ENCODE results near the gene PCDHB10.
"Not testable (repeated sequence)": the region's sequence is repeated elsewhere in the genome, so short reads cannot be mapped to it uniquely, and the experiment has no call there.

PCDHB10 gene

GRCh38 chr5:141186897-141187512 lies 5.1 kb upstream of the PCDHB10 start, which contains the start of gene PCDHB9:
Gene PCDHB9, plus strand, starts transcription at chr5:141187161. Its CDS starts 158 bp downstream, at chr5:141187319.
- H3K36me3 ChIP-seq (ENCODE audit: control insufficient read depth in 2 of 2, insufficient read depth in 2 of 2, low read length in 2 of 2): no peaks in the 10 kb centered on the region
- peak within 1 kb of the TSS in 1 of 2 donors; percentile 45 for H3K4me3 ChIP-seq (ENCODE audit: low read length in 2 of 2)
- no peaks in the 10 kb centered on the region for H3K4me1 ChIP-seq (ENCODE audit: control insufficient read depth in 2 of 2, insufficient read depth in 2 of 2, low read length in 2 of 2)
- no peaks in the 10 kb centered on the region for H3K27me3 ChIP-seq (ENCODE audit: control insufficient read depth in 2 of 2, insufficient read depth in 2 of 2, low read length in 2 of 2)
- no peak within 1 kb of the TSS for H3K27ac ChIP-seq (ENCODE audit: low read depth in 2 of 2, low read length in 2 of 2)
- no peak within 1 kb of the TSS for H3K9ac ChIP-seq (ENCODE audit: low read depth in 1 of 2, low read length in 2 of 2)
- H3K9me3 ChIP-seq (ENCODE audit: control insufficient read depth in 2 of 2, low read length in 2 of 2): peaks cover 0 to 3% of the 10 kb centered on the region in 2 donors

GRCh38 chr5:141188682-141189081 lies 3.5 kb upstream of the PCDHB10 start:
- H3K27me3 ChIP-seq (ENCODE audit: control insufficient read depth in 2 of 2, insufficient read depth in 2 of 2, low read length in 2 of 2); H3K36me3 ChIP-seq (ENCODE audit: control insufficient read depth in 2 of 2, insufficient read depth in 2 of 2, low read length in 2 of 2); H3K27ac ChIP-seq (ENCODE audit: low read depth in 2 of 2, low read length in 2 of 2); H3K9me3 ChIP-seq (ENCODE audit: control insufficient read depth in 2 of 2, low read length in 2 of 2); H3K4me1 ChIP-seq (ENCODE audit: control insufficient read depth in 2 of 2, insufficient read depth in 2 of 2, low read length in 2 of 2); H3K4me3 ChIP-seq (ENCODE audit: low read length in 2 of 2); H3K9ac ChIP-seq (ENCODE audit: low read depth in 1 of 2, low read length in 2 of 2): not testable (repeated sequence)

GRCh38 chr5:141189131-141189530 lies 3.0 kb upstream of the PCDHB10 start:
- H3K27ac ChIP-seq (ENCODE audit: low read depth in 2 of 2, low read length in 2 of 2); H3K9ac ChIP-seq (ENCODE audit: low read depth in 1 of 2, low read length in 2 of 2); H3K27me3 ChIP-seq (ENCODE audit: control insufficient read depth in 2 of 2, insufficient read depth in 2 of 2, low read length in 2 of 2); H3K4me3 ChIP-seq (ENCODE audit: low read length in 2 of 2); H3K9me3 ChIP-seq (ENCODE audit: control insufficient read depth in 2 of 2, low read length in 2 of 2); H3K36me3 ChIP-seq (ENCODE audit: control insufficient read depth in 2 of 2, insufficient read depth in 2 of 2, low read length in 2 of 2); H3K4me1 ChIP-seq (ENCODE audit: control insufficient read depth in 2 of 2, insufficient read depth in 2 of 2, low read length in 2 of 2): not testable (repeated sequence)

DNA sequence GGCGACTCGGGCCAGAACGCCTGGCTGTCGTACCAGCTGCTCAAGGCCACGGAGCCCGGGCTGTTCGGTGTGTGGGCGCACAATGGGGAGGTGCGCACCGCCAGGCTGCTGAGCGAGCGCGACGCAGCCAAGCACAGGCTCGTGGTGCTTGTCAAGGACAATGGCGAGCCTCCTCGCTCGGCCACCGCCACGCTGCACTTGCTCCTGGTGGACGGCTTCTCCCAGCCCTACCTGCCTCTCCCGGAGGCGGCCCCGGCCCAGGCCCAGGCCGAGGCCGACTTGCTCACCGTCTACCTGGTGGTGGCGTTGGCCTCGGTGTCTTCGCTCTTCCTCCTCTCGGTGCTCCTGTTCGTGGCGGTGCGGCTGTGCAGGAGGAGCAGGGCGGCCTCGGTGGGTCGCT lies 2.2 kb downstream of the PCDHB10 start:
- H3K27me3 ChIP-seq (ENCODE audit: control insufficient read depth in 2 of 2, insufficient read depth in 2 of 2, low read length in 2 of 2): not testable (repeated sequence)

DNA sequence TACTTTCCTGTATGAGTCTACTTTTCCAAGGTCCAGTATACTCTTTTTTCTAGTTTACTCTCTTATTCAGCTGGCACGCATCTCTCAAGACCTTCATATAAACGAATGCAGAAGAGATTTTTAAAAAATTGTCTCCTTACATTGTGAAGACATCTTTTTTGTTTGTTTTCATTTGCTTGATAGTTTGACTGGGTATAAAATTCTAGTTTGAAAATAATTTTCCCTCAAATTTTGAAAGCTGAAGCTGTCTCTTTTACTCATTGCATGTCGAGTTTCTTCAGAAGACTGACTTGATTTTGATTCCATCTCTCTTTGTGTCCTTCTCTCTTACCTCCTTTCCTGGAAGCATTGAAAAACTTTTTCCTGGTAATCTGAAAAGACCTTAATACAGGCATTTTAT lies 4.2 kb downstream of the PCDHB10 start:
- Histone ChIP-seq H3K9me3 (ENCODE audit: control insufficient read depth in 2 of 2, low read length in 2 of 2) (peaks cover 6 to 9% of the 10 kb centered on the region in 2 donors), H3K4me3 (ENCODE audit: low read length in 2 of 2) (no peak overlapping the region), H3K36me3 (ENCODE audit: control insufficient read depth in 2 of 2, insufficient read depth in 2 of 2, low read length in 2 of 2) (no peaks in the 10 kb centered on the region)

More for the DNA sequence above, 2.2 kb downstream of the PCDHB10 start:
- not testable (repeated sequence) for H3K36me3 ChIP-seq (ENCODE audit: control insufficient read depth in 2 of 2, insufficient read depth in 2 of 2, low read length in 2 of 2); H3K4me1 ChIP-seq (ENCODE audit: control insufficient read depth in 2 of 2, insufficient read depth in 2 of 2, low read length in 2 of 2); H3K9me3 ChIP-seq (ENCODE audit: control insufficient read depth in 2 of 2, low read length in 2 of 2); H3K4me3 ChIP-seq (ENCODE audit: low read length in 2 of 2); H3K27ac ChIP-seq (ENCODE audit: low read depth in 2 of 2, low read length in 2 of 2); H3K9ac ChIP-seq (ENCODE audit: low read depth in 1 of 2, low read length in 2 of 2)

GRCh38 chr5:141199359-141200235 lies 7.4 kb downstream of the PCDHB10 start, which contains the start of gene PCDHB11:
Gene PCDHB11, plus strand, starts transcription at chr5:141199627. Its CDS starts 148 bp downstream, at chr5:141199775.
- Histone ChIP-seq H3K4me1 (ENCODE audit: control insufficient read depth in 2 of 2, insufficient read depth in 2 of 2, low read length in 2 of 2) (no peaks in the 10 kb centered on the region), H3K27me3 (ENCODE audit: control insufficient read depth in 2 of 2, insufficient read depth in 2 of 2, low read length in 2 of 2) (no peaks in the 10 kb centered on the region), H3K4me3 (ENCODE audit: low read length in 2 of 2) (peak within 1 kb of the TSS; percentile 8 to 11), H3K27ac (ENCODE audit: low read depth in 2 of 2, low read length in 2 of 2) (no peak within 1 kb of the TSS), H3K9me3 (ENCODE audit: control insufficient read depth in 2 of 2, low read length in 2 of 2) (peaks cover 4 to 6% of the 10 kb centered on the region in 2 donors), H3K9ac (ENCODE audit: low read depth in 1 of 2, low read length in 2 of 2) (no peak within 1 kb of the TSS), H3K36me3 (ENCODE audit: control insufficient read depth in 2 of 2, insufficient read depth in 2 of 2, low read length in 2 of 2) (no peaks in the 10 kb centered on the region)

More for the DNA sequence above, 4.2 kb downstream of the PCDHB10 start:
- no peaks in the 10 kb centered on the region for H3K27me3 ChIP-seq (ENCODE audit: control insufficient read depth in 2 of 2, insufficient read depth in 2 of 2, low read length in 2 of 2)
- no peak overlapping the region for H3K9ac ChIP-seq (ENCODE audit: low read depth in 1 of 2, low read length in 2 of 2)
- no peak overlapping the region for H3K27ac ChIP-seq (ENCODE audit: low read depth in 2 of 2, low read length in 2 of 2)
- no peaks in the 10 kb centered on the region for H3K4me1 ChIP-seq (ENCODE audit: control insufficient read depth in 2 of 2, insufficient read depth in 2 of 2, low read length in 2 of 2)

DNA sequence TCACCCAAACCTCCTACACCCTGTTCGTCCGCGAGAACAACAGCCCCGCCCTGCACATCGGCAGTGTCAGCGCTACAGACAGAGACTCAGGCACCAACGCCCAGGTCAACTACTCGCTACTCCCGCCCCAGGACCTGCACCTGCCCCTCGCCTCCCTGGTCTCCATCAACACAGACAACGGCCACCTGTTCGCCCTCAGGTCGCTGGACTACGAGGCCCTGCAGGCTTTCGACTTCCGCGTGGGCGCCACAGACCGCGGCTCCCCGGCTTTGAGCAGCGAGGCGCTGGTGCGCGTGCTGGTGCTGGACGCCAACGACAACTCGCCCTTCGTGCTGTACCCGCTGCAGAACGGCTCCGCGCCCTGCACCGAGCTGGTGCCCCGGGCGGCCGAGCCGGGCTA lies 9.0 kb downstream of the PCDHB10 start:
- H3K4me3 ChIP-seq (ENCODE audit: low read length in 2 of 2); H3K9me3 ChIP-seq (ENCODE audit: control insufficient read depth in 2 of 2, low read length in 2 of 2); H3K36me3 ChIP-seq (ENCODE audit: control insufficient read depth in 2 of 2, insufficient read depth in 2 of 2, low read length in 2 of 2); H3K27ac ChIP-seq (ENCODE audit: low read depth in 2 of 2, low read length in 2 of 2); H3K27me3 ChIP-seq (ENCODE audit: control insufficient read depth in 2 of 2, insufficient read depth in 2 of 2, low read length in 2 of 2); H3K4me1 ChIP-seq (ENCODE audit: control insufficient read depth in 2 of 2, insufficient read depth in 2 of 2, low read length in 2 of 2); H3K9ac ChIP-seq (ENCODE audit: low read depth in 1 of 2, low read length in 2 of 2): not testable (repeated sequence)

DNA sequence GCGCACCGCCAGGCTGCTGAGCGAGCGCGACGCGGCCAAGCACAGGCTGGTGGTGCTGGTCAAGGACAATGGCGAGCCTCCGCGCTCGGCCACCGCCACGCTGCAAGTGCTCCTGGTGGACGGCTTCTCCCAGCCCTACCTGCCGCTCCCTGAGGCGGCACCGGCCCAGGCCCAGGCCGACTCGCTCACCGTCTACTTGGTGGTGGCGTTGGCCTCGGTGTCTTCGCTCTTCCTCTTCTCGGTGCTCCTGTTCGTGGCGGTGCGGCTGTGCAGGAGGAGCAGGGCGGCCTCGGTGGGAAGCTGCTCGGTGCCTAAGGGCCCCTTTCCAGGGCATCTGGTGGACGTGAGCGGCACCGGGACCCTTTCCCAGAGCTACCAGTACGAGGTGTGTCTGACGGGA lies 9.5 kb downstream of the PCDHB10 start:
- not testable (repeated sequence) for H3K4me3 ChIP-seq (ENCODE audit: low read length in 2 of 2); H3K9ac ChIP-seq (ENCODE audit: low read depth in 1 of 2, low read length in 2 of 2); H3K9me3 ChIP-seq (ENCODE audit: control insufficient read depth in 2 of 2, low read length in 2 of 2); H3K27ac ChIP-seq (ENCODE audit: low read depth in 2 of 2, low read length in 2 of 2); H3K4me1 ChIP-seq (ENCODE audit: control insufficient read depth in 2 of 2, insufficient read depth in 2 of 2, low read length in 2 of 2); H3K36me3 ChIP-seq (ENCODE audit: control insufficient read depth in 2 of 2, insufficient read depth in 2 of 2, low read length in 2 of 2); H3K27me3 ChIP-seq (ENCODE audit: control insufficient read depth in 2 of 2, insufficient read depth in 2 of 2, low read length in 2 of 2)

GRCh38 chr5:141208478-141208877 lies 16.3 kb downstream of the PCDHB10 start, which contains the start of gene PCDHB12:
Gene PCDHB12, plus strand, starts transcription at chr5:141208719. Its CDS starts 189 bp downstream, at chr5:141208908.
- Histone ChIP-seq H3K27me3 (ENCODE audit: control insufficient read depth in 2 of 2, insufficient read depth in 2 of 2, low read length in 2 of 2) (no peaks in the 10 kb centered on the region), H3K36me3 (ENCODE audit: control insufficient read depth in 2 of 2, insufficient read depth in 2 of 2, low read length in 2 of 2) (no peaks in the 10 kb centered on the region), H3K9ac (ENCODE audit: low read depth in 1 of 2, low read length in 2 of 2) (no peak within 1 kb of the TSS), H3K27ac (ENCODE audit: low read depth in 2 of 2, low read length in 2 of 2) (no peak within 1 kb of the TSS), H3K9me3 (ENCODE audit: control insufficient read depth in 2 of 2, low read length in 2 of 2) (no peaks in the 10 kb centered on the region), H3K4me1 (ENCODE audit: control insufficient read depth in 2 of 2, insufficient read depth in 2 of 2, low read length in 2 of 2) (no peaks in the 10 kb centered on the region), H3K4me3 (ENCODE audit: low read length in 2 of 2) (no peak within 1 kb of the TSS)

GRCh38 chr5:141210281-141210680 lies 18.1 kb downstream of the PCDHB10 start:
- H3K4me1 ChIP-seq (ENCODE audit: control insufficient read depth in 2 of 2, insufficient read depth in 2 of 2, low read length in 2 of 2); H3K27ac ChIP-seq (ENCODE audit: low read depth in 2 of 2, low read length in 2 of 2); H3K9me3 ChIP-seq (ENCODE audit: control insufficient read depth in 2 of 2, low read length in 2 of 2); H3K9ac ChIP-seq (ENCODE audit: low read depth in 1 of 2, low read length in 2 of 2); H3K36me3 ChIP-seq (ENCODE audit: control insufficient read depth in 2 of 2, insufficient read depth in 2 of 2, low read length in 2 of 2); H3K4me3 ChIP-seq (ENCODE audit: low read length in 2 of 2); H3K27me3 ChIP-seq (ENCODE audit: control insufficient read depth in 2 of 2, insufficient read depth in 2 of 2, low read length in 2 of 2): not testable (repeated sequence)

Data from mucosa of rectum (tissue), 2 donors.